BLaER1 (cell line): ENCODE data around the gene MYO10.

ENCODE experiments used
- H3K27ac ChIP-seq: shearing (Covaris generic); formaldehyde crosslinking; 2 replicates; pipeline ENCODE4 v1.8.1; 2022
- H3K27me3 ChIP-seq: shearing (Covaris generic); formaldehyde crosslinking; 2 replicates; pipeline ENCODE4 v1.8.1; 2022
- H3K36me3 ChIP-seq: shearing (Covaris generic); formaldehyde crosslinking; 2 replicates; pipeline ENCODE4 v1.8.1; 2022
- H3K4me1 ChIP-seq: shearing (Covaris generic); formaldehyde crosslinking; 2 replicates; pipeline ENCODE4 v1.8.1; 2022
- H3K4me2 ChIP-seq: shearing (Covaris generic); formaldehyde crosslinking; 2 replicates; pipeline ENCODE4 v1.8.1; 2022
- H3K4me3 ChIP-seq: shearing (Covaris generic); formaldehyde crosslinking; 2 replicates; pipeline ENCODE4 v1.8.1; 2022
- H3K9ac ChIP-seq: shearing (Covaris generic); formaldehyde crosslinking; 2 replicates; pipeline ENCODE4 v1.8.1; 2022
- H3K9me3 ChIP-seq: shearing (Covaris generic); formaldehyde crosslinking; 2 replicates; pipeline ENCODE4 v1.8.1; 2022
- H4K20me1 ChIP-seq: shearing (Covaris generic); formaldehyde crosslinking; 2 replicates; pipeline ENCODE4 v1.8.1; 2022
- Cebpa-rat ChIP-seq: shearing (Covaris generic); IDR thresholded peaks from 2 replicates; pipeline ENCODE4 v1.8.1; 2022

Gene MYO10

GRCh38 chr5:16944816-16945562 is 8.9 kb upstream of the MYO10 start:
- Histone ChIP-seq H3K27ac (no peak overlapping the region), H3K9me3 (peaks cover 43% of the 10 kb centered on the region), H3K9ac (no peak overlapping the region), H3K4me1 (no peaks in the 10 kb centered on the region), H3K36me3 (no peaks in the 10 kb centered on the region), H4K20me1 (no peaks in the 10 kb centered on the region), H3K4me2 (no peak overlapping the region), H3K4me3 (no peak overlapping the region), H3K27me3 (no peaks in the 10 kb centered on the region)
- TF ChIP-seq Cebpa-rat: no peak

- H4K20me1 ChIP-seq: no peaks in the 10 kb centered on the region
- no peak overlapping the region for H3K27ac ChIP-seq
- no peaks in the 10 kb centered on the region for H3K36me3 ChIP-seq
- peaks cover 43% of the 10 kb centered on the region for H3K9me3 ChIP-seq
- H3K4me3 ChIP-seq: no peak overlapping the region
- no peak for TF ChIP-seq Cebpa-rat
- no peaks in the 10 kb centered on the region for H3K4me1 ChIP-seq
- no peak overlapping the region for H3K9ac ChIP-seq
- no peaks in the 10 kb centered on the region for H3K27me3 ChIP-seq
- H3K4me2 ChIP-seq: no peak overlapping the region
Observed at GRCh38 chr5:16943846-16944678, 8.0 kb upstream of the MYO10 start.

GRCh38 chr5:16937503-16938161 is 1.5 kb upstream of the MYO10 start:
- no peak overlapping the region for H3K9ac ChIP-seq
- H3K27me3 ChIP-seq: no peaks in the 10 kb centered on the region
- H3K4me3 ChIP-seq: no peak overlapping the region
- H3K4me2 ChIP-seq: no peak overlapping the region
- peaks cover 18% of the 10 kb centered on the region for H3K9me3 ChIP-seq
- no peak overlapping the region for H3K27ac ChIP-seq
- H4K20me1 ChIP-seq: no peaks in the 10 kb centered on the region
- no peaks in the 10 kb centered on the region for H3K4me1 ChIP-seq
- no peak for TF ChIP-seq Cebpa-rat
- no peaks in the 10 kb centered on the region for H3K36me3 ChIP-seq

GRCh38 chr5:16936989-16937438 is 926 bp upstream of the MYO10 start:
- Histone ChIP-seq H3K9ac (no peak overlapping the region), H3K4me1 (no peaks in the 10 kb centered on the region), H4K20me1 (no peaks in the 10 kb centered on the region), H3K4me2 (no peak overlapping the region), H3K36me3 (no peaks in the 10 kb centered on the region), H3K27ac (no peak overlapping the region), H3K4me3 (no peak overlapping the region), H3K27me3 (no peaks in the 10 kb centered on the region), H3K9me3 (peaks cover 17% of the 10 kb centered on the region)
- no peak for TF ChIP-seq Cebpa-rat

GRCh38 chr5:16935231-16936149 is 598 bp downstream of the MYO10 start:
- H3K4me3 ChIP-seq: no peak overlapping the region
- H3K4me1 ChIP-seq: no peaks in the 10 kb centered on the region
- no peaks in the 10 kb centered on the region for H3K36me3 ChIP-seq
- no peak for TF ChIP-seq Cebpa-rat
- no peaks in the 10 kb centered on the region for H3K27me3 ChIP-seq
- H3K9me3 ChIP-seq: peaks cover 17% of the 10 kb centered on the region
- no peak overlapping the region for H3K9ac ChIP-seq
- no peak overlapping the region for H3K4me2 ChIP-seq
- no peak overlapping the region for H3K27ac ChIP-seq
- H4K20me1 ChIP-seq: no peaks in the 10 kb centered on the region

- Histone ChIP-seq H3K36me3 (no peaks in the 10 kb centered on the region), H3K27me3 (no peaks in the 10 kb centered on the region), H3K9ac (no peak overlapping the region), H3K4me2 (no peak overlapping the region), H3K4me1 (no peaks in the 10 kb centered on the region), H3K4me3 (no peak overlapping the region), H4K20me1 (no peaks in the 10 kb centered on the region), H3K9me3 (peaks cover 17% of the 10 kb centered on the region), H3K27ac (no peak overlapping the region)
- TF ChIP-seq Cebpa-rat: no peak
Observed at GRCh38 chr5:16934677-16935153, 1.4 kb downstream of the MYO10 start.

- Histone ChIP-seq H3K4me3 (no peak overlapping the region), H4K20me1 (no peaks in the 10 kb centered on the region), H3K36me3 (no peaks in the 10 kb centered on the region), H3K4me2 (no peak overlapping the region), H3K27ac (no peak overlapping the region), H3K4me1 (no peaks in the 10 kb centered on the region), H3K9me3 (peaks cover 17% of the 10 kb centered on the region), H3K27me3 (no peaks in the 10 kb centered on the region), H3K9ac (no peak overlapping the region)
- no peak for TF ChIP-seq Cebpa-rat
Observed at GRCh38 chr5:16934123-16934522, 2.0 kb downstream of the MYO10 start.

GRCh38 chr5:16933337-16933736 is 2.8 kb downstream of the MYO10 start:
- H3K4me1 ChIP-seq: no peaks in the 10 kb centered on the region
- H3K27me3 ChIP-seq: no peaks in the 10 kb centered on the region
- H3K4me2 ChIP-seq: no peak overlapping the region
- peaks cover 17% of the 10 kb centered on the region for H3K9me3 ChIP-seq
- no peaks in the 10 kb centered on the region for H3K36me3 ChIP-seq
- H3K27ac ChIP-seq: no peak overlapping the region
- H3K4me3 ChIP-seq: no peak overlapping the region
- H4K20me1 ChIP-seq: no peaks in the 10 kb centered on the region
- TF ChIP-seq Cebpa-rat: no peak
- no peak overlapping the region for H3K9ac ChIP-seq

GRCh38 chr5:16932401-16932800 is 3.7 kb downstream of the MYO10 start:
- no peaks in the 10 kb centered on the region for H3K36me3 ChIP-seq
- H3K27me3 ChIP-seq: no peaks in the 10 kb centered on the region
- no peak overlapping the region for H3K9ac ChIP-seq
- no peaks in the 10 kb centered on the region for H3K4me1 ChIP-seq
- no peak overlapping the region for H3K4me2 ChIP-seq
- H3K4me3 ChIP-seq: no peak overlapping the region
- H3K9me3 ChIP-seq: peaks cover 17% of the 10 kb centered on the region
- no peak overlapping the region for H3K27ac ChIP-seq
- H4K20me1 ChIP-seq: no peaks in the 10 kb centered on the region
- TF ChIP-seq Cebpa-rat: no peak
